HK-2 (cell line): ENCODE results near the gene FGF1.

Experiments
- DNase-seq: peaks from one replicate; pipeline ENCODE4 v3.0.0-alpha.2; 2018; ENCODE audit not compliant: unreplicated experiment

Gene FGF1

DNA sequence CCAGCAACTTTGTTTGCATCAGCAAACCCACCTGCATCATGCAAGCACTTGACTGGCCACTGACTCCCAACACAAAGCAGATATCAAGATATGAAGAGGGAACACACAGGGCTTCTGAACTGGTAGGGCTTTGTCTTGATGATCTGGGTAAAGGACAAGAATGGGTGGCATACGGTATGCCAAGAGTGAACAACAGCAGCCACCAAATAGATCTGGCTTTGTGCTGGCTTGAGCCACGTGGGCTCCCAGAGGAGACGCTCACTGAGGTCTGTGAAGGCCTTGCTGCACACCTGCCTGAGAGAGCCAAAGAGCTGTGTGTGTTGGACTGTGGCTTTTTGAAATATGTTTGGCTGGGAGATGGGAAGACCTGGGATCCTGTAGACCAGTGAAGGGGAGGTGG is 43.5 kb downstream of the FGF1 start:
- no peak for DNase-seq

DNA sequence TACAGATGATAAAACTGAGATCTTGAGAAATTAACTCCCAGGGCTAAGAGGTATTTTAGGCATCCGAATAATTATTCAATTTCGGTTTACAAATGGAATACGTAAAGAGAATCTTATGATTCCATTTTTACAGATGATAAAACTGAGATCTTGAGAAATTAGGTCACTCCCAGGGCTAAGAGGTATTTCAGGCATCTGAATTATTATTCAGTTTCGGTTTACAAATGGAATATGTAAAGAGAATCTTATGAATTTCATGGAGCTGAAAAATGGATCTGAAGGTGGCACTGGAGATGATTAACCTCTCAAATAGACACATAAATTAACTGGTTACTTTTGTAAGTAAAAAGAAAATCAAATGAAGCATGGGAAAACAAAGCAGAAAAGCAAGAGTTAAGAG is 44.2 kb downstream of the FGF1 start:
- DNase-seq = no peak

DNA sequence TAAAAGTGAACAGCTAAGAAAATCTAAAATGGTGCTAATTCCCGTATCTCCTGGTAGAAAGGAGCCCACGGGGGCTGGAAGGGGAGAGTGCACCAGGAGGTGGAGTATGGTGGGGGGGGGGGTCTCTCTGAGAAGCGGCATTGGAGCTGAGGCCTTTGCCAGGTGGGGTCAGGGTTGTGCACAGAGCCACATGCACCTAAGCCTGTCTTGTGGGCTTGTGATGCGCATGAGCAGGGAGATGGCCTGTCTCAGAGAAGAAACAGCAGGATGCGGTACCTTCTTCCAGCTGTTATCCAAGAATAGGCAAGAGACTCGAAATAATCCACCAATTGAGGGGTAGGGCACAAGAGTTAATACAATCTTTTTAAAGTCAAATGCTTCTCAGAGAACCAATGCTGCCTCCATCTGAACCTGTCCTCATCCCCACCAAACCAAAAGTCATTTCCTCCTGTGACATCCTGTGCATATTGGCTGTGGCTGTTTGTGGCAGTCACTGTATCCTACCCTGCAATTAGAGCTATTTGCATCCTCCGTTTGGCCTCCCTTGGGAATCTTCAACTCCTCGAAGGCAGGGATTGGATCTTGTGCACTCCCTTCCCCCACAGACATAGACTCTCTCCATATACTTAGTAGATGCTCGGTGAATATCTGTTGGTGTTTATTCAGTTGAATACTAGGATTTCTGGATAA is 45.4 kb downstream of the FGF1 start:
- no peak for DNase-seq

DNA sequence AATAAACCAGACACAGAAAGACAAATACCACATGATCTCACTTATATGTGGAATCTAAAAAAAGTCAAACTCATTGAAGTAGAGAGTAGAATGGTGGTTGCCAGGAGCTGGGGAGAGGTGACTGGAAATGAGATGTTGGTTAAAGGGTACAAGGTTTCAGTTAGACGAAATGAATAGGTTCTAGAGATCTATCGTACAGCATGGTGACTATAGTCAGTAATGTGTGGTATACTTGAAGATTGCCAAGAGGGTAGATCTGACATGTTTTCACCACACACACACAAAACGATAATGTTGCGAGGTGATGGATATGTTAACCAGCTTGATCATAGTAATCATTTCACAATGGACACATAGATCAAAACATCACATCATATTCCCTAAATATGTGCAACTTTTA is 46.4 kb downstream of the FGF1 start:
- DNase-seq = no peak

DNA sequence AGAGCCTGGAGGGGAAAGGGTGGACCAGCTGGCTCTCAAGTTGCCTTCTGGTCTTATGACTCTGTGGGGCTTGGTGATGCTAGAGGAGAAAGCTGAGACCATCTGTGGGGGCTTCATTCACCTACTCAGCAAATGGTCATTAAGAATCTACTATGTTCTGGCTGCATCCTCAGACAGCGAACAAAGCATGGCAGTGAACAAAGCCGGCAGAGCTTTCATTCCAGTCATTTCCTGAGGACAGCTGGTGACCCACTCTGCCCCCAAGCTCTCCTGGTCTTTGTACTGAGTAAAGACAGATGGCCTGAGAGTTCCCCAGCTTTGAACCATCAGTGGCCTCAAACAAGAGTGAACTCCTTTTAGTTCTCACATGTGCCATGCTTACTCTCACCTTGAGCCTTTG is 48.0 kb downstream of the FGF1 start:
- DNase-seq = no peak

DNA sequence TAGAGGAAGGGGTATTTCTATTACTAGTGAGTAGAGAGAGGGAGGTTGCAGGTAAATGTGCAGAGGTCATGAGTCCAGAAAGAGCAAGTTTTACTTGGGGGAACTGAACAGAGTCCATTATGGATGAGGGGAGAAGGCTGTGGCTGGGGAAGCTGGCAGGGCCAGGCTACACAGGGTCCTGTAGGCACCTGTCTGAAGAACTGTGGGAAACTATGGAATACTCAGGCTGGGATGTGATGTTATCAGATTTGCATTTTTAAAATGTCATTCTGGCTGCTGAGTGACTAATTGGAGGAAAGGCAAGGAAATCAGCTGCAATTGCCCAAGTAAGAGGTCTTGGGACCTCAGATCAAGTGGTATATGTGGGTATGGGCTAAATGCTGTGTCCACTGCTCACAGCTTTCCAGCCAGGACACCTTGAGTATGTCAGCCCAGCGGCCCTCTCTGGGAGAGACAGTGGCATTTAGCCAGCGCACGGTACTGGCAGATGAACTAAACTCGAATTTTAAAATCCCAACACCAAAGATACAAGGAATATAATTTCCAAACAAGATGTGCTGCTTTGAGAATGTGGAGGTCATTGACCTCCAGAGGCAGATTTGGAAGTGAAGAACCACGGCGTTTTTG is 49.1 kb downstream of the FGF1 start:
- no peak for DNase-seq

DNA sequence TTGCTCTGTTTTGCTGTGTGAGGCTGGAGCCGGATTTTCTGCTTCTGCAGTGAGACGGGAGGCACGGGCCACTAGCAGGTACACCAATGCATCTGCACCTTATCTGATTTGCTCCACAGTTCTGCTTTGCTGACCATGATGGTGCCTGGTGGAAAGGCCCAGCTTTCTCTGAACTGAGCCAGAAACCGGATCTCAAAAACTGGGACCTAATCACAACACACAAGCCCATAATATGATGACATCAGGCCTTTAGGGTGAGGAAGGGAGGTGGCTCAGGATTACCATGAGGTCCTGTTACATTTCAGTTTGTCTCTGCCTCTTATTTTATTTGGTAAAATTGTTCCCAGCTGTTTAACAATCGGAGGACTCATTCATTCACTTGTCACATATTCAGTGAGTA is 49.8 kb downstream of the FGF1 start:
- DNase-seq = no peak

DNA sequence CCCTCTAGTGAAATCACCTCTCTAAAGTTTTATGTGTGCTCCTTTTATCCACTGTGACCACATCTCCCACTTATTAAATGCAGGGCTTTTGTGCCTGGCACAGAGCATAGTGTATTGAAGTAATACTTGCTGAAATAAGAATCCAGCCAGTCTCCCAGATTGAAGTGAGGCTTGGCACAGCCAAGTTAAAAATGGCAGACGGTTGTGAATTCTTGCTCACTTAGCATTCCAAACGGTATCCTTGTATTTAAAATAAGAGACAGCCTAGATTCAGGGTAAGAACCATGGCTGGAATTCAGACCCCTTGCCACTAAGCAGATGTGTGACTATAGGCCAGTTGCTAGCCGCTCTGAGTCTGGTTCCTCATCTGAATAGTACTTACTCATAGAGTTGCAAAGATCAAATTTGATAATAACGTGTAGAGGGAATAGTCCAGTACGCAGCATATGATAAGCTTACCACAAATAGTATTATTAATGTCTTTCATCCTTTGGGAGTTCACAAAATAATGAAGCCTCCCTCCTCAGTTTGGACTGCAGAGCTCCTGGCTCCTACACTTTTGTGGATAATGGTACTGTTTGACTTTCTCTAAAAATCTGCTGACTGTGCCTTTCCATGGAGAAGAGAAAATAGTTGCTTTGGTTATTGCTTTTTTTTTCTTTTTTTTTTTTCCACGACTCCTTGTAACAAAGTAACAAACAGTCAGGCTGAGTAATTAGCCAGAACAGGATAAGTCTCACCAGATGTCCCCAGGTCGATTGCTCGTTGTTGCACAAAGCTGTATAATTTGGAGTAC is 51.5 kb downstream of the FGF1 start:
- no peak for DNase-seq

DNA sequence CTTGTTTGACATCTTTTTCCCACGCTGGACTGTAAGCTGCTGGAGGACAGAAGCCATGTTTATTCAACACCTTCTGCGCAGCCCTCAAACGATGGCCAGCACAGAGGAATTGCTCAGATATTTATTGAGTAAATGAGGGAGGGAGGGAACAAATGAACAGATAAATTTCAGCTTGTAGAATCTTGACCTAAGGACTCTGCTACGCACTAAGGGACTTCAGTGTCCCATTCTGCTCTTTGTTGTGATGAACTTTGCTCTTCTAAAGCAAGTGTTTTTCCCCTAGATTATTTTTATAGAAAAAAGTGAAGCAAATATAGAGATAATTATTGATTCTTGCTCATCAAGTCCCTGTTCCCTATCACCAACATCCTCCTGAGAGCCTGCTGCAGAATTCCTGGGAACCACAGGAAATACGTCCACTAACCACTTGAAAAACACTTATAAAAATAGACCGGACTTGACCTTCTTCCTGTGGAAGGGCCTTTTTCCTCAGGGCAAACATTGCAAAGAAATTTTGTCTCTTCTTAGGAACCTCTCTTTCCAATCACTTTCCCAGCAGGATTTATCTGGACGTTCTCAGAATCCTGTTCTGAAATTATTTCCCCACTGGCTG is 54.9 kb downstream of the FGF1 start:
- DNase-seq = no peak

DNA sequence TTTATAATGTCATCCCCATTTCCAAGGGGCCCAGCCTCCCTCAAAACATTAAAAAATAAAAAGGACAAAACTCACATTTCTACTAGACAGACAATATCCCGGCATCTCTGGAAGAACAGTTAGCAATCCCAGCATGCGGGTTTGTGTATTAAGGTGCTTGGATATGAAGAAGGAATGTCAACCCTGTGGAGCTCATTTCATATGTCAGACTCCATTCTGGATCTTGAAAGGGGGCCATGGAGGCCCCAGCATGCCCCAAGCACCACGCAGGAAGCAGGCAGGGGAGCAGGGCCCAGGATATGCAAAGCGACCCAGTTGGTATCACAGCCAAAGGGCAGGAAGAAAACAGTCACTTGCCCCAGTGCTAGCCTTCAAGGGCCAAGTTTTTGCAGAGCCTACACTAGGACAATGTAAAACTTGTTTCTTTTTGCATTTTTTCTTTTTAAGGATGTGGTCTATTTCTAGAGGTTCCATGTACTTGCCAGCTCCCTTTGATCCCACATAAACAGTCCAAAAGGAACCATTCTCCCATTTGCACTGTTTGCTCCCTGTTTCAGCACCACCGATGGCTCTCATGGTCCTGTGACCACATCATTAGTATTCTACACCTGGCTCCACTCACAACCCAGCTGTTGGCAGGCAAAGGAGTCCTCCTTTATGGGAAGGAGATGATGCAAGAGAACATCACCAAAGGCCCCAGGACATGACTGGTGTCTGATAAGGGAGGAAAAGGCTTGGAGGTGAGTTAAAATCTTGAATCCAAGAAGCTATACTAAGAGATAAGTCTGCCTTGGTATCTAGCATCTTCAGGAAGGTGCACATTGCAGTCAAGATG is 58.3 kb downstream of the FGF1 start:
- DNase-seq = no peak

DNA sequence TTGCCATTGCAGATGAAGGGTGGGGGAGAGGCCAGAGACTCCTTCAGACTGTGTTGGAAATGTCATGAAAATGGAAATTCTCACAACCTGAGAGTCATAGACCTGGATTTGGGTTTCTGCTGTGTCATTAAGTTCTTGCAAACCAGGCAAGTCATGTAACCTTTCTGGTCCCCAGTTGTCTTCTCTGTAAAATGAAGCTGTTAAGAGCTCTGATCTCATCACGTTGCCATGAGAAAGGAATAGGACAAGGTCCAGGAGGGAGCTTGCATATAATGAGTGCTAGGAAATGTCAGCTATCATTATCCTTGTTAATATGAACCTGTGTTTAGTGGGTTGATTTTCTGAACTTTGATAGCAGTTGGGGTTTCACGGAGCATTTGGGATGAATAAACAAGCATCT is 59.1 kb downstream of the FGF1 start:
- DNase-seq = no peak

DNA sequence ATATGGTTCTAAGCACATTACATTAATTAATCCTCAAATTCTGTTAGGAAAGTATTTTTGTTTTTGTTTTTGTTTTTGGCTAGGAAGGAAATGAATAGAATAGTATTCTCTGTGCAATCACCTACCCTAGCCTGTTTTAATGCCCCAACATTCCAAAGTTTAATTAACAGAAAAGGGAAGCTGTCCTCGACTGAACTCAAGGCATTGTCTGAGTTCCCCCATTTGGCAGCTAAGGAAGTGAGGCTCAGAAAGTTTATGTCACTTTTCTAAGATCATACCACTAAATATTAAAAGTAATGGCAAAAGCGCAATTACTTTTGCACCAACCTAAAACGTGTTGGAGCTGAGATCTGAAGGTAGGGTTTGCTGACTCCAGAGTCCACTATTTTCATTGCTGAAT is 59.8 kb downstream of the FGF1 start:
- no peak for DNase-seq

DNA sequence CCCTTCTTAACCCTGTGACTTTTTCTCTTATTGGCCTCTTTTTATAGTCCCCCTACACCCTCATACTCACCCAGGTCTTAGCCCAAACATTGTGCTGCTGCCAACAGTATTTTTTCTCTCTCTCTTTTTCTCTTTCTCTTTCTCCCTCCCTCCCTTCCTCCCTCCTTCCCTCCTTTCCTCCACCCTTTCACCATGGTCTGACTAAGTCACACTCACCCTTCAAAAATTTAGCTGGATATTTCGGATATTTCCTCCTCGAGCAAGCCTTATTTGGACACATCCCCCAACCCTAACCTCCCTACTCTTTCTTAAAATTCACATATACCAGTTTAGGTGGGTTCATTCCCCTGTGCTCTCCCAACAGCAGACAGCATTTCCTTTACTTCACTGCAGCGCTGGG is 64.7 kb downstream of the FGF1 start:
- no peak for DNase-seq

DNA sequence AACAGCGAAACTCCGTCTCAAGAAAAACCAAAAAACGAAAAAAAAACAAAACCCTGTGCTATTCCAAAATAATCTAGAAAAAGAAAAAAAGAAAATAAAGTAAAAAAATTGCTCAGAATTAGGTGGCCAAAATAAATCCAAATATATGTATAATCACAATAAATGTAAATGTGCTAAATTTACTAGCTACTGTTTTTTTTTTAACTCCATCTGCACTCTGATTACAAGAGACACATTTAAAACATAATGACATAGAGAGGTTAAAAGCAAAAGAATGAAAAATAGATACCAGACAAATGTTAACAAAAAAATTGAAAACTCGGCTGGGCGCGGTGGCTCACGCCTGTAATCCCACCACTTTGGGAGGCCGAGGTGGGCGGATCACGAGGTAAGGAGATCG is 66.1 kb downstream of the FGF1 start:
- DNase-seq = no peak

DNA sequence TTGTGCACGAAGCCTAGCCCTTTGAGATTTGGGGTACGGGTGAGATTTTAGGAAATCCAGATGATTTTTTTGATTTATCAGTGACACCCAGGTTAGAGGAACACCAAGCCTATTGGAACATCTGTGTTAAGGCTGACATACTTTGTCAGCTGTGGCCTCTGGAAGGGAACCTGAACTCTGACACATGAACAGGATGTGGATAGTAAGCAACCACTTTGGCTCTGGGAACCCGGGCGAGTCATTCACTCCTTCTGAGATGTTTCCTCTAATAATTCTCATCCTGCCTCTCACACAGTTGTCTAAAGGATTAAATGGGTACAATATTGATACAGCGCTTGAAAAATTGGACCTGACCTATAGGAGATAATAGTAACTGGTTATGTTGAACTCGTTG is 67.8 kb downstream of the FGF1 start:
- DNase-seq = peak; percentile 22

DNA sequence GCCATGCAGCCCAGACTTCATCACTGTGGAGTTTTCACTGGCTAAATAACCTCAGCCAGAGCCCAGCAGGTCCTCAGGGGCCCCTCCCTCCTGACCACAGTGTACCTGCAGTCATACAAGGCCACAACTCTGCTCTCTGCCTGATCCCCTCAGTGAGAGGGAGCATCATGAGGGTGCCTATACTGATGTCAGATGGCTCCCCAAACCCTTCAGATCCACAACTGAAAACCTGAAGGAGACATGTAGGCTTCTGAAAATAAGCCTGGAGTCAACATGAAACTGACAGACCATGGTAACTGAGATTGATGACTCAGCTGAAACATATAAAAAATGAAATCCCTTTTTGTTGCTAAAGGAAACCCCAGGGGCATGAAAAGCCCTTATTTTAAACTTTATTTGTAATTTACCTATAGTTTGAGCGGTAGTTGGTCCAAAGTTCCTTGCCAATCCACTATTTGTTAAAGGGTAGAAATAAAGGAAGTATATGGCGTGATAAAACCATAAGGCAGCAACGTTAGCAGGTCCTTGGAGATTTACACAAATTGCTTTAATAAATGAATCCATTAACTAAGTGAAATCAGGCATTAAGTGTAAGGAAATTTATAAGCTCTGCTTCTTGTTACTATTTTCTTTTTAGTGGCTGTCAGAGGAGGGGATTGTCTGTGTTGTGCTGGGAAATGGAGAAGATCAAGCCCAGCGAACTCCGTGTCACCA is 68.3 kb downstream of the FGF1 start:
- no peak for DNase-seq

DNA sequence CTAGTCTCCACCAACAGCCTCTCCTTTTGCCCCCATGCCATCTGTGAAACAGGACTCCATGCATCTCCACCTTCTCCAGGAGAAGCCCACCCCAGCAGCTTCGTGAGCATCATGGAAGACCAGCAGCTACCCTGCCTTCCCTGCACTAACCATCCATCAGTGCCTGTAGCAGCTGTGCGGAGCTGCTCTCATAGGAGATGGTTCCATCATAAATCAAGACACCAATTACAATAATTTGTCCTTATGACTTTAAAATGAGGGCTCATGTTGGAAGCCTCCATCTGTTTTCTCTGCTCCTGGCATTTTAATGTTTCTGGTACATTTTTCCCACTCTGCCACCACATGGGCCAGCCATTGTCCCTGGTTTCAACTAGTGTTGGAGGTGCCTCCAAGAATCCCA is 69.9 kb downstream of the FGF1 start:
- no peak for DNase-seq

DNA sequence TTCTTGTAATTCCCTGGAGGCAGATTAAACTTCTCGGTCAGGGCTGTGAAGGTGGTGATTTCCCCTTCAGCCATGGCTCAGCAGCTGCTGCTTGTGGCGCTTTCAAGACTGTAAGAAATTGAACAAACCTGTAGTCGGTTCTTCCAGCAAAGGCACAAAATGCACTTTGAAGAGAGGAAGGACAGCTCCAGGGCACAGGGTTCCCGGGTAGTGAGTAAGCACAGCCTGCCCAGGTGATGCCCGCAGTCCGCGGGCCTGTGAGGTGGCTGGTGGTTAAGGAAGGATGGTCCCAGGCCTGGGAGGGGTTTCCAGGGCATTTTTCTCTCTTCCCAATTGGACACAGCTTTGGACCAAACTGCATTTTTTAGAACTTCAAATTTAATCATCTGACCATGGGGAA is 71.8 kb downstream of the FGF1 start:
- no peak for DNase-seq

DNA sequence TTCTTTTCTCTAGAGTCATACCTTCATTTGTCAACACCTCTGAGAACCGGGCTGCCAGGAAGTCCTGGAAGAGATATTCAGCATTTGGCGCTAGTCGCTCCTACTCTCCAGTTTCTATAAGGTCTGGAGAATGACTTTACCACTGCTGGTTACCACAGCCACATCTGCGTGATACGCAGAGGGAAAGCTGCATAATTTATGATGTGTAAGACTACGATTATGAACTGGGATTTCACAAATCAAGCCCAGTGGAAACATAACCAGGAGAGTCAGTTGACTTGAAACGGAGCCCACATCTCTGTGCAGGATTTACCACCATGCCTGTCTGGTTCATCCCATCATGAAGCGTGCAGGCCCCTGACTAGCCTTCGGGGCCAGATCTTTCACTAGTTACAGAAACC is 72.6 kb downstream of the FGF1 start:
- no peak for DNase-seq

DNA sequence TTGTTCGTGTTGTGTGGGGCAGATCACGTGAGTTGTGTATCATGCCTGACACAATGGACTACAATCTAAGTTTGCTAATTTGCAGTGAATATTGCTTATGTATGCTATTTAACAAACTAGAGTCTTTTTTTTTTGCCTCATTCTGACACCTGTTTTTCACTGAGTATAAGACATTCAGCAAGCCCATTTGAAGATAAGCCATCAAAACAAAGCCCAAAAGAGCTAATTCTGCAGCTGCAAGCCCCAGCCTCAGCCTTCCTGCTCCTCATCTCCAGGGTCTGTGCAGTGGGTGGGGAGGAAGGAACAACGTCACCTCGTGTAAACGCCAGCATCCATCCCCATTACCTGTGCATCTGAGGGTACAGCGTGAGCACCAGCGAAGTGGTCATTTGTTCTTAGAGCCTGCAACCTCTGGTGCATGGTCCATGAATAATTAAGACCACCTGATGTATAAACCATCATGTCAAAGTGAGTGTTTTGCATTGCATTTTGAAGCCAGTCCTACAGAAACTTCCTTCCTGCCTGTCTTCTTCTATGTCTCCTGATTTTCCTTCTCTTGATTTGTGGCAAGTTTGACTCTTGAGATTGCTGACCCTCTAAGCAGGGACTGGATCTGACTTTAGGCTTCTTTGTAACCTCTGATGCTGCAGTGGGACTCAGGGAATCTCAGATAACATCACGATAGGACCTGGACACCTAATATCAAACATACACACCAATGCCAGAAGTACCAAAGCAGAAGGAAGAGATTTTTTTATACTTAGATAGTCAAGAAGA is 73.2 kb downstream of the FGF1 start:
- DNase-seq = no peak
